Stimulated activated naive CD8-positive, alpha-beta T cell treated with anti-CD3 and anti-CD28 coated beads, Interleukin-15, Interleukin-2, amounts not matched to agents 100 ng/mL and 50 ng/mL, for 24 hours (primary cell): ENCODE data around the gene MYO9A.

Experiments used
- H3K27ac Mint-ChIP-seq: one replicate; pipeline ENCODE4 v1.8.0; 2021; ENCODE audit warnings: mild to moderate bottlenecking, mixed read lengths
- H3K27me3 Mint-ChIP-seq: one replicate; pipeline ENCODE4 v1.8.0; 2021; ENCODE audit warnings: mixed read lengths
- H3K36me3 Mint-ChIP-seq: one replicate; pipeline ENCODE4 v1.8.0; 2021; ENCODE audit warnings: low read depth, mixed read lengths
- H3K4me1 Mint-ChIP-seq: one replicate; pipeline ENCODE4 v1.8.0; 2021; ENCODE audit warnings: low read depth, mixed read lengths
- H3K4me3 Mint-ChIP-seq: one replicate; pipeline ENCODE4 v1.8.0; 2021; ENCODE audit warnings: mild to moderate bottlenecking, mixed read lengths
- H3K9me3 Mint-ChIP-seq: one replicate; pipeline ENCODE4 v1.8.0; 2021; ENCODE audit warnings: mixed read lengths

The MYO9A gene

DNA sequence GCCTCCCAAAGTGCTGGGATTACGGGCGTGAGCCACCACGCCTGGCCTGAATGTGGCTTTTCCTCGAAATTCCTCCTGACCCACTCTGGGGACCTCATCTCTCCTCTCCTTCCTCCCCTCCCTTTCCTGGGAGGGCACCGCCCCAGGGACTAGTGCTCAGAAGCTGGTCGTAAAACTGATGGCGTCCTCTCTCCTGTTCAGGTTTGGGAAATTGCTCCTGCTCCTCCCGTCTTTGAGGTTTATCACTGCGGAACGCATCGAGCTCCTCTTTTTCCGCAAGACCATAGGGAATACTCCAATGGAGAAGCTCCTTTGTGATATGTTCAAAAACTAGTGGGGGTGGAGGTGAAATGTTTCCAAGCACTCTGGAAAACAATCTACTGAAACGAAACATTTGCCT is 300.6 kb downstream of the MYO9A start:
- Mint-ChIP-seq H3K27ac (no peak overlapping the region), H3K36me3 (peaks cover 20% of the 10 kb centered on the region), H3K4me3 (no peak overlapping the region), H3K9me3 (peaks cover 23% of the 10 kb centered on the region), H3K27me3 (no peaks in the 10 kb centered on the region), H3K4me1 (no peaks in the 10 kb centered on the region)

DNA sequence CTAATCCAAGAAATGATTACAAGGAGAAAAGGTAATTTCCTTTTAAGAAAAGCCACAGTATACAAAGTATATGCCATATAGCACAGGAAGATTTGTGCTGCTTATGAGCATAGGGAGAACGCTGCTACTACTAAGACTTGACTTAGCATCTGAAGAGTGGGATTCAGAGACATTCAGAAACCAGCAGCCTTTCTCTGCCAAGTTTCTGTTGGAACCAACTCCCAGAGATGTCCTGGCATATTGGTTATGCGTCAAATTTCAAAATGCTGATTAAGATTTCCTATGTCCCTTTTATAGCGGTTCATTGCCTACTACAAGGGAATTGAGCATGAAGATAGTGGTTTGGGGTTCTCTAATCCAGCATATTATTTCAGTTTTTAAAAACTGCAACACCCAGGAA is 302.6 kb downstream of the MYO9A start:
- H3K36me3 Mint-ChIP-seq, result peaks cover 3% of the 10 kb centered on the region
- no peaks in the 10 kb centered on the region for H3K4me1 Mint-ChIP-seq
- no peak overlapping the region for H3K4me3 Mint-ChIP-seq
- peaks cover 8% of the 10 kb centered on the region for H3K9me3 Mint-ChIP-seq
- H3K27ac Mint-ChIP-seq, result no peak overlapping the region
- H3K27me3 Mint-ChIP-seq, result no peaks in the 10 kb centered on the region

GRCh38 chr15:71813723-71814470 is 304.1 kb downstream of the MYO9A start:
- Mint-ChIP-seq H3K4me1 (no peaks in the 10 kb centered on the region), H3K4me3 (no peak overlapping the region), H3K36me3 (no peaks in the 10 kb centered on the region), H3K27ac (no peak overlapping the region), H3K9me3 (peaks cover 4% of the 10 kb centered on the region), H3K27me3 (no peaks in the 10 kb centered on the region)

DNA sequence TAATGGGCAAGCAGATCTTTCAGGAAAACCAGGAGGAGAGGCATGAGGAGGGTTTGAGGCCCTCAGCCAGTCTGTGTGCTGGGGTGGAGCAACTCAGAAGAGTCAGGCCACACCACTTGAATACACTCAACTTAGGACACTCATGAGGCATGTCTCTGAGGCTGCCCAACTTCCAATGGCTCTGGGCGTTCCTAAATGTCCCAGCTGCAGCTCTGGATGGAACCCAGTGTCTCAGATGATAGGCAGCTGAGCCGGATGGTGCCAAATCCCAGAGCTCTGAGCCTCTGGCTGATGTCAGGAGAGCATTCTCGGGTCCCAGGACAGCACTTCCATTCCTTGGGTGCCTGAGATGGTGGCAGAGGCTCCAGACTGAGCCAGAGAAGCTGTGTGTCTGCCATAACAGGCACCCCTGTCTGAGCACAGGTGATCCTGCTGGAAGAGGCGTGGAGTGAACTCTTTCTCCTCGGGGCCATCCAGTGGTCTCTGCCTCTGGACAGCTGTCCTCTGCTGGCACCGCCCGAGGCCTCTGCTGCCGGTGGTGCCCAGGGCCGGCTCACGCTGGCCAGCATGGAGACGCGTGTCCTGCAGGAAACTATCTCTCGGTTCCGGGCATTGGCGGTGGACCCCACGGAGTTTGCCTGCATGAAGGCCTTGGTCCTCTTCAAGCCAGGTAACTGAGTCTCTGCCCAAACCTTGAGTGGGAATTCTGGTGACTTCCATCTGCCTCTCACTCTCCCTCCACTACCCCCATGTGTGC is 304.8 kb downstream of the MYO9A start:
- no peaks in the 10 kb centered on the region for H3K27me3 Mint-ChIP-seq
- H3K4me3 Mint-ChIP-seq, result no peak overlapping the region
- no peaks in the 10 kb centered on the region for H3K36me3 Mint-ChIP-seq
- peaks cover under 1% of the 10 kb centered on the region for H3K9me3 Mint-ChIP-seq
- H3K27ac Mint-ChIP-seq, result no peak overlapping the region
- no peaks in the 10 kb centered on the region for H3K4me1 Mint-ChIP-seq

DNA sequence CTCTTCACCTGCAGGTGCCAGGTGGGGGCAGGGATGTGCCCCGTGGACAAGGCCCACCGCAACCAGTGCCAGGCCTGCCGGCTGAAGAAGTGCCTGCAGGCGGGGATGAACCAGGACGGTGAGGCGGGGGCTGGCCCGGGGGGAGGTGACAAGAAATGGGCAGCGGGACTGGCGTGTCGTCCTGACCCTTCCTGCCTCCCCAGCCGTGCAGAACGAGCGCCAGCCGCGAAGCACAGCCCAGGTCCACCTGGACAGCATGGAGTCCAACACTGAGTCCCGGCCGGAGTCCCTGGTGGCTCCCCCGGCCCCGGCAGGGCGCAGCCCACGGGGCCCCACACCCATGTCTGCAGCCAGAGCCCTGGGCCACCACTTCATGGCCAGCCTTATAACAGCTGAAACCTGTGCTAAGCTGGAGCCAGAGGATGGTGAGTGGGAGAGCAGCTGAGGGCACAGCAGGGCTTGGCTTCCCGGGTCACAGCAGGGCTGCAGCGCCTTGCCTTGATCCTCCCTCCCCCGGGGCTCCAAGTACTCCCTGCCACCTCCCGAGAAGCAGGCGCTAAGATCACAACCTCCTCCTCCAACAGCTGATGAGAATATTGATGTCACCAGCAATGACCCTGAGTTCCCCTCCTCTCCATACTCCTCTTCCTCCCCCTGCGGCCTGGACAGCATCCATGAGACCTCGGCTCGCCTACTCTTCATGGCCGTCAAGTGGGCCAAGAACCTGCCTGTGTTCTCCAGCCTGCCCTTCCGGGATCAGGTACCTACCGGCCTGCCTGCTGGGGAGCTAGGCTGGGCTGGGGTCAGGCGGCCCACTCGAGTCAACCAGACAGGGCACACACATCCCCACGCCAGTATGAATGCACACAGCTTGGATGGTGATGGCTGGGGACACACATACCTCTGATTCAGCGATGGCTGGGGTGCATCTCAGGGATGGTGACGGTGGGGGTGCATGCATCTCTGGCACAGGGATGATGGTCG is 305.9 kb downstream of the MYO9A start:
- H3K36me3 Mint-ChIP-seq, result no peaks in the 10 kb centered on the region
- no peak overlapping the region for H3K4me3 Mint-ChIP-seq
- no peak overlapping the region for H3K27ac Mint-ChIP-seq
- H3K9me3 Mint-ChIP-seq, result no peaks in the 10 kb centered on the region
- no peaks in the 10 kb centered on the region for H3K27me3 Mint-ChIP-seq
- H3K4me1 Mint-ChIP-seq, result no peaks in the 10 kb centered on the region

DNA sequence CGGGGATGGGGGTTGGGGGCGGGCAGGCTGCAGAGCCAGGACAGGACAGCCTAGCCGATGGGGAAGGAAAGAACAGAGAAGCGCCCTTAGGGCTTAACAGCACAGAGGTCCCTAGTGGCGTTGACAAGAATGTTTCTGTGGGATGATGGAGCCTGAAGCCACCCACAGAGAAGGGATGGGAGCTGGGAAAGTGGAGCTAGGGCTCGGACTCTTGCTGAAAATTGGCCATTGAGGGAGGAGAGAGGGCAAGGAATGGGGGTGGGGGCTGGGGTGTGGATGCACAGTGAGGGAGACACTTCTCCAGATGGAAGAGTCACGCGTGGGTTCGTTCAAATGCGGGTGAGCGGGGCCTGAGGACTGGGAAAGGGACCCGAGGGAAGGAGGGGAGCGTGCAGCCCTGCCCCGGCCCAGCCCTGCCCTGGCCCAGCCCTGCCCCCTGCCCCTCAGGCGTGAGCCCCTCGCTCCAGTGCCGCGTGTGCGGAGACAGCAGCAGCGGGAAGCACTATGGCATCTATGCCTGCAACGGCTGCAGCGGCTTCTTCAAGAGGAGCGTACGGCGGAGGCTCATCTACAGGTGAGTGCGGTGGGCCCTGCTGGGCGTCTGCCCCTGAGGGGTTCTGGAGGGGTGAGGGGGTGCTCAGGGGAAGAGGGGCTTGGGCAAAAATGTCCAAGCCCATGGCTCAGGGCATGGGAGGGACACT is 306.8 kb downstream of the MYO9A start:
- Mint-ChIP-seq H3K36me3 (no peaks in the 10 kb centered on the region), H3K4me3 (no peak overlapping the region), H3K4me1 (no peaks in the 10 kb centered on the region), H3K9me3 (no peaks in the 10 kb centered on the region), H3K27ac (no peak overlapping the region), H3K27me3 (no peaks in the 10 kb centered on the region)

DNA sequence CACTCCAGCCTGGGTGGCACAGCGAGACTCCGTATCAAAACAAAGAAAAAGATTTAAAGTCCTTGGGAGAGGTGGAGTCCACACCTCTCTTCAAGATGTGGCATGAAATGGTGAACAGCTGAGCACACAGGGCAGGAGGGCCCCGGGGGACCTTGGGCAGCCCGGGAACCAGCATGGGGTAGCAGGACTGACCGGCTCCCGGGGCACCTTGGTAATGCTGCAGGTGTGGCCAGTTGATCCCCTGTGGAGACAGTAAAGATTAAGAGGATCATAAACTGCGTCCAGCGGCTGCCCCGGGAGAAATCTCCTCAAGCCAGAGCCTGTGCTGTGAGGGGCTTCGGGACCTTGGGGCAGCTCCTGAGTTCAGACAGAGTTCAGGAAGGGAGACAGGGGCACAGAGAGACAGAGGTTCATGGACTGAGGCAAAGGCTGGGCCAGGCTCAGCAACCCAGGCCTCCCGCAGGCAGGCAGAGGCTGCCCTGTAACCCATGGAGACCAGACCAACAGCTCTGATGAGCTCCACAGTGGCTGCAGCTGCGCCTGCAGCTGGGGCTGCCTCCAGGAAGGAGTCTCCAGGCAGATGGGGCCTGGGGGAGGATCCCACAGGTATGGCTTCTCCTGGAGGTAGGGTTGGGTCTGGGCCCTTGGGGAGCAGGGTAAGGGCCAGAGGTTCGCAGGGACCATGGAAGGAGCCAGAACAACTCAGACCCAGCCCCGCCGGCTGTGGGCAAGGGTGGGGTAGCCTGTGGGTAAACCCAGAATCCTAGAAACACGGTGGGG is 307.5 kb downstream of the MYO9A start, which contains the start of gene NR2E3:
TSS of gene NR2E3 (plus strand) at position 299 of the 780 bp plus-strand sequence. CDS start at position 489, 190 bp downstream.
- Mint-ChIP-seq H3K36me3 (no peaks in the 10 kb centered on the region), H3K4me3 (no peak within 1 kb of the TSS), H3K27ac (no peak within 1 kb of the TSS), H3K27me3 (no peaks in the 10 kb centered on the region), H3K9me3 (no peaks in the 10 kb centered on the region), H3K4me1 (no peaks in the 10 kb centered on the region)

GRCh38 chr15:71809346-71809745 is 308.6 kb downstream of the MYO9A start:
- Mint-ChIP-seq H3K4me3 (no peak overlapping the region), H3K27ac (no peak overlapping the region), H3K4me1 (no peaks in the 10 kb centered on the region), H3K27me3 (no peaks in the 10 kb centered on the region), H3K9me3 (no peaks in the 10 kb centered on the region), H3K36me3 (no peaks in the 10 kb centered on the region)

DNA sequence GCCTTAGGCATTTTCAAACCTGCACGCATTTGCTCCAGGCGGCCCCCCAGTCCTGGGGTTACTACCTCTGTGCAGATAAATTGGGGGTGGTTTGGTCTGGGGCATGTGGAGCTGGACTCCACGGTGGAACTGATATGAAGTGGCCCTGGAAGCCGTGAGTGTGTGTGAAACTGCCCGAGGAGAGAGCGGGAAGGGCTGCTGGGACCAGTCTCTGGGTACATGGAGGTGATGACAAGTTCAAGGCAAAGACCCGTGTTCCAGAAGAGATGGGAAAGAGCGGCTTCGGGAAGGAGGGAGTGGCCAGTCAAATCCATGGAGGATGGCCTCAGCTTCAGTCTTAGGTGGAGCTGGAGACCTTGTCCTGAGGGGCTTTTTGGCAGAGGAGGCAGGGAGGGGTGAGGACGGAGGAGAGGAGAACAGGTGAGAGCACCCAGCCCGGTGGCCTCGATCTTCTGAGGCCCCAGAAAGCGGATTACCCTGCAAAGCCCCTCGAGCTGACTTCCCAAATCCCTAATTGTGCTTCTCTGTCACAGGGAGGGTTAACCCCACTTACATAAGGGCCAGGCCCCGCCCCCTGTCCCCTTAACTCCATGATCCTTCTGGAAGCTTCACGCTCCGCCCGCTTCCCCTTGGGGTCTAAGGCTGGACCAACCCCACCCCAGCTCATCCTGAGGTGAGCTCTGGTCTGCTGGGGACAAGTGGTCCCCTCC is 309.5 kb downstream of the MYO9A start:
- H3K9me3 Mint-ChIP-seq, result no peaks in the 10 kb centered on the region
- H3K4me3 Mint-ChIP-seq, result no peak overlapping the region
- H3K27ac Mint-ChIP-seq, result no peak overlapping the region
- no peaks in the 10 kb centered on the region for H3K4me1 Mint-ChIP-seq
- H3K36me3 Mint-ChIP-seq, result no peaks in the 10 kb centered on the region
- no peaks in the 10 kb centered on the region for H3K27me3 Mint-ChIP-seq

- Mint-ChIP-seq H3K27ac (no peak overlapping the region), H3K4me1 (no peaks in the 10 kb centered on the region), H3K4me3 (no peak overlapping the region), H3K36me3 (no peaks in the 10 kb centered on the region), H3K9me3 (no peaks in the 10 kb centered on the region), H3K27me3 (no peaks in the 10 kb centered on the region)
Measured at GRCh38 chr15:71807691-71808091, 310.3 kb downstream of the MYO9A start.

DNA sequence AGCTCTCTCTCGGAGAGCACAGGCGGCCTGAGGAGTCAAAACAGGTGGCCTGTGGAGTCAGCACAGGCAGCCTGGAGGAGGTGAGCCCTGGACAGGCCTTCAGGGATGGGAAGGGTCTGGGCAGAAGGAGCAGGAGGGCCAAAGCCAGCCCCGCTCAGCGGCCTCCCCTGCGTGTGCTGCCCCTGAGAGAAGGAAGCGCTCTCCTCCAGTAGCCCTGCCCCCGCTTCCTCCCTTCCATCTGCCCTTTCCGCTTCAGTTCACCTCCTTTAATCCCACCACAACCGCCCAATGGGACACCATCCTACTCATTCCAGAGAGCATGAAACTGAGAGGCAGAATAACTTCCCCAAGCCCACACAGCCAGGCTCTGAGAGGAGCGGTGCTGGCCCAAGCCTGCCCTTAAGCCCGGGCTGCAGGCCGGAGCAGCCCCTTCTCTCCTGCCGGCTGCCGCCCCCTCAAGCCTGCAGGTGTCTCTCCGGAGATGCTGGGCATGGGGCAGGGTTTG is 310.8 kb downstream of the MYO9A start:
- Mint-ChIP-seq H3K27ac (no peak overlapping the region), H3K27me3 (no peaks in the 10 kb centered on the region), H3K4me3 (no peak overlapping the region), H3K4me1 (no peaks in the 10 kb centered on the region), H3K9me3 (no peaks in the 10 kb centered on the region), H3K36me3 (no peaks in the 10 kb centered on the region)

- H3K27ac Mint-ChIP-seq, result no peak overlapping the region
- H3K36me3 Mint-ChIP-seq, result no peaks in the 10 kb centered on the region
- H3K27me3 Mint-ChIP-seq, result peaks cover 4% of the 10 kb centered on the region
- no peak overlapping the region for H3K4me3 Mint-ChIP-seq
- H3K4me1 Mint-ChIP-seq, result no peaks in the 10 kb centered on the region
- H3K9me3 Mint-ChIP-seq, result no peaks in the 10 kb centered on the region
Measured at GRCh38 chr15:71806452-71806931, 311.5 kb downstream of the MYO9A start.
